GM18858 (cell line): ENCODE measurements around the gene FAM13B.
"Not testable (repeated sequence)": the region's sequence is repeated elsewhere in the genome, so short reads cannot be mapped to it uniquely, and the experiment has no call there.

Experiments used
- ATAC-seq: cut with Tn5 transposase; IDR thresholded peaks from one replicate; pipeline ENCODE4 v1.9.1; 2021; ENCODE audit not compliant: unreplicated experiment

The FAM13B gene

GRCh38 chr5:138032572-138033385, at the start of gene FAM13B:
Gene FAM13B (minus strand): TSS chr5:138033079. CDS start chr5:138019111, 13,968 bp downstream.
- peak; percentile 28 for ATAC-seq

GRCh38 chr5:138082033-138082432, 49.2 kb upstream of the FAM13B start:
- ATAC-seq, result no peak

GRCh38 chr5:138078006-138078643, 45.2 kb upstream of the FAM13B start:
- no peak for ATAC-seq

GRCh38 chr5:138077064-138077696, 44.3 kb upstream of the FAM13B start:
- no peak for ATAC-seq

GRCh38 chr5:138070026-138070425, 37.1 kb upstream of the FAM13B start:
- ATAC-seq, result not testable (repeated sequence)

- no peak for ATAC-seq
Observed at GRCh38 chr5:138068742-138069600, 36.1 kb upstream of the FAM13B start.

- ATAC-seq, result no peak
Observed at GRCh38 chr5:138067945-138068344, 35.1 kb upstream of the FAM13B start.

GRCh38 chr5:138065102-138065501, 32.2 kb upstream of the FAM13B start:
- ATAC-seq, result no peak

GRCh38 chr5:138064526-138064925, 31.6 kb upstream of the FAM13B start:
- ATAC-seq, result no peak

- ATAC-seq, result no peak
Observed at GRCh38 chr5:138054847-138055558, 22.1 kb upstream of the FAM13B start.

GRCh38 chr5:138054206-138054605, 21.3 kb upstream of the FAM13B start:
- ATAC-seq, result no peak

- ATAC-seq, result no peak
Observed at GRCh38 chr5:138053554-138053953, 20.7 kb upstream of the FAM13B start.

- ATAC-seq, result not testable (repeated sequence)
Observed at GRCh38 chr5:138052718-138053117, 19.8 kb upstream of the FAM13B start.

GRCh38 chr5:138051441-138052296, 18.8 kb upstream of the FAM13B start:
- no peak for ATAC-seq

GRCh38 chr5:138045283-138045682, 12.4 kb upstream of the FAM13B start:
- ATAC-seq, result not testable (repeated sequence)

GRCh38 chr5:138038826-138039225, 5.9 kb upstream of the FAM13B start:
- no peak for ATAC-seq

GRCh38 chr5:138037907-138038633, 5.2 kb upstream of the FAM13B start:
- no peak for ATAC-seq

GRCh38 chr5:138037271-138037670, 4.4 kb upstream of the FAM13B start:
- no peak for ATAC-seq
